Esophagus muscularis mucosa (tissue), 4 donors: ENCODE measurements around the gene MTCL1. TPM values are rescaled to one million over a fixed set of nuclear protein-coding genes. Genes with fewer than 3 reads are reported as not detected.

Source experiments
- DNase-seq: peaks from one replicate; pipeline ENCODE4 v3.0.0-alpha.2; 2017; ENCODE audit errors: extremely low spot score
- H3K27ac ChIP-seq, 4 donors: fragments of 200-600 bp; sonication (generic); replicated peaks in 1 of 4; 1 replicate in 3 of 4; 2 replicates in 1 of 4; pipeline ENCODE4 v1.5.1; 2016 to 2019; ENCODE audit warnings: mild to moderate bottlenecking in 1 of 4
- H3K27me3 ChIP-seq, 4 donors: fragments of 200-600 bp; sonication (generic); one replicate each; pipeline versions ENCODE4 v1.5.1 to v1.6.0; 2016 to 2019
- H3K36me3 ChIP-seq, 4 donors: fragments of 200-600 bp; sonication (generic); one replicate each; pipeline ENCODE4 v1.5.1; 2016 to 2019
- H3K4me1 ChIP-seq, 4 donors: fragments of 200-600 bp; sonication (generic); one replicate each; pipeline ENCODE4 v1.5.1; 2016 to 2019
- H3K4me3 ChIP-seq, 4 donors: fragments of 200-600 bp; sonication (generic); 1 replicate in 2 of 4; 2 replicates in 2 of 4; pipeline ENCODE4 v1.5.1; 2016 to 2019; ENCODE audit warnings: mild to moderate bottlenecking in 4 of 4, moderate library complexity in 1 of 4
- H3K9me3 ChIP-seq, 4 donors: fragments of 200-600 bp; sonication (generic); 1 replicate in 3 of 4; 2 replicates in 1 of 4; pipeline ENCODE4 v1.5.1; 2016 to 2019
- CTCF ChIP-seq, 3 experiments: fragments of 200-600 bp in 2 of 3; fragments of 450-650 bp in 1 of 3; sonication (generic) in 2 of 3; IDR thresholded peaks; one replicate each; pipeline ENCODE4 v1.5.1; 2017 to 2019; ENCODE audit warnings: antibody characterized with exemption in 3 of 3, mild to moderate bottlenecking in 2 of 3, moderate library complexity in 1 of 3
- EP300 ChIP-seq: sonication (generic); formaldehyde crosslinking; IDR thresholded peaks from one replicate; pipeline ENCODE4 v1.6.1; 2017; ENCODE audit warnings: antibody characterized with exemption
- POLR2A ChIP-seq: fragments of 450-650 bp; IDR thresholded peaks from one replicate; pipeline ENCODE4 v1.6.1; 2017; ENCODE audit warnings: antibody characterized with exemption, moderate library complexity, mild to moderate bottlenecking, low read depth
- POLR2AphosphoS5 ChIP-seq, 2 donors: sonication (generic); formaldehyde crosslinking; IDR thresholded peaks; one replicate each; pipeline ENCODE4 v1.6.1; 2017; ENCODE audit warnings: antibody characterized with exemption in 2 of 2
- WGBS: methylation state at CpG from one replicate; pipeline ENCODE4 v1.1.5; 2018; 5-methylcytosine and 5-hydroxymethylcytosine counted together
- intact Hi-C: fragments of 100-400 bp; cut with DNase I; formaldehyde crosslinking; loops from one replicate; pipeline ENCODE4 v1.15.1; 2023
- total RNA-seq, 4 donors: library from RNA; depleted of rRNA; stranded (reverse); fragments of >200 nt; gene quantifications; one replicate each; pipeline versions ENCODE4 v1.1.0 to v1.2.1, GENCODE V29; 2016

Gene MTCL1
- total RNA-seq, 4 donors from 2014 or later = 32.3 to 48.0 (median 38.6) TPM

- H3K9me3 ChIP-seq = no peaks in the 10 kb centered on the region
- H3K27ac ChIP-seq = no peak overlapping the region
- H3K36me3 ChIP-seq = no peaks in the 10 kb centered on the region
- no peak for DNase-seq
- intact Hi-C loops = no loop called here
- no peak overlapping the region for H3K4me3 ChIP-seq
- no peak for TF ChIP-seq POLR2A
- no peak for TF ChIP-seq CTCF (IDR thresholded peaks at IDR 0.05)
- TF ChIP-seq EP300 = no peak
- TF ChIP-seq POLR2AphosphoS5 (IDR thresholded peaks at IDR 0.05) = no peak
- H3K27me3 ChIP-seq = no peaks in the 10 kb centered on the region
- 74% methylated on average over 3 of the region's 3 CpGs for WGBS
- H3K4me1 ChIP-seq = peaks cover 0 to 16% (median 14%) of the 10 kb centered on the region in 4 donors
Measured at GRCh38 chr18:8848541-8848940, 143.2 kb downstream of the MTCL1 start.

- Histone ChIP-seq H3K27me3 (no peaks in the 10 kb centered on the region), H3K4me1 (peaks cover 0 to 16% (median 14%) of the 10 kb centered on the region in 4 donors), H3K36me3 (no peaks in the 10 kb centered on the region), H3K9me3 (no peaks in the 10 kb centered on the region), H3K27ac (no peak overlapping the region), H3K4me3 (no peak overlapping the region)
- TF ChIP-seq POLR2A (no peak), CTCF (IDR thresholded peaks at IDR 0.05) (no peak), EP300 (no peak), POLR2AphosphoS5 (IDR thresholded peaks at IDR 0.05) (no peak)
- WGBS = 80% methylated on average over 2 of the region's 2 CpGs
- intact Hi-C loops = loop anchor here (10.0 kb wide), 1 partner anchor 135 kb away; no protein-coding TSS in a partner anchor
- no peak for DNase-seq
Measured at GRCh38 chr18:8849696-8850095, 144.3 kb downstream of the MTCL1 start.

- no peak overlapping the region for H3K27ac ChIP-seq
- H3K27me3 ChIP-seq = no peaks in the 10 kb centered on the region
- 71% methylated on average over 2 of the region's 2 CpGs for WGBS
- no peak for TF ChIP-seq CTCF (IDR thresholded peaks at IDR 0.05)
- no peak for TF ChIP-seq POLR2AphosphoS5 (IDR thresholded peaks at IDR 0.05)
- no peak for TF ChIP-seq POLR2A
- no peak for TF ChIP-seq EP300
- H3K9me3 ChIP-seq = no peaks in the 10 kb centered on the region
- intact Hi-C loops = loop anchor here (10.0 kb wide), 1 partner anchor 133 kb away; no protein-coding TSS in a partner anchor
- no peak overlapping the region for H3K4me3 ChIP-seq
- no peaks in the 10 kb centered on the region for H3K36me3 ChIP-seq
- peaks cover 0 to 16% (median 14%) of the 10 kb centered on the region in 4 donors for H3K4me1 ChIP-seq
- DNase-seq = no peak
Measured at GRCh38 chr18:8851659-8852058, 146.3 kb downstream of the MTCL1 start.

DNA sequence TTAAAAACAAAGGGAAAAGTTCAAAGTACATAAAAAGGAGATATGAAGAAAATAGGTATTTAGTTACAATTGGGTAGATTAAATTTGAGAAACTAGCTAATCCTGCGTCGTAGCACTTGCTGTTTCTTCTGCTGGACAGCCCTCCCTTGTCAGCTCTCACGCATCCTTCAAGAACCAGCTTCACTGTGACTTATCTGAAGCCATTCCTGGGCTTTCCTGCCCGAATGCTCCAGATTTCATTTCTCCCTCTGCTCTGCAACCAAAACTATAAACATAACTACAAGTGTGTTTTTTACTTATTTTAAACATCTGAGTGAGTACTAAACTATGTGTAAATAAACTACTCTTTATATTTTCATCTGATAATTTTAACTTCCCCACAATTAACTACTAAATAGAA is 149.2 kb downstream of the MTCL1 start:
- intact Hi-C loops = loop anchor here (10.0 kb wide), 1 partner anchor 130 kb away; no protein-coding TSS in a partner anchor
- no peak for TF ChIP-seq POLR2A
- no peak for TF ChIP-seq POLR2AphosphoS5 (IDR thresholded peaks at IDR 0.05)
- no peak for TF ChIP-seq CTCF (IDR thresholded peaks at IDR 0.05)
- no peak for TF ChIP-seq EP300
- 67% methylated on average over 4 of the region's 4 CpGs for WGBS
- no peaks in the 10 kb centered on the region for H3K27me3 ChIP-seq
- no peak overlapping the region for H3K27ac ChIP-seq
- H3K4me3 ChIP-seq = no peak overlapping the region
- no peak for DNase-seq
- no peaks in the 10 kb centered on the region for H3K4me1 ChIP-seq
- H3K36me3 ChIP-seq = no peaks in the 10 kb centered on the region
- H3K9me3 ChIP-seq = no peaks in the 10 kb centered on the region

DNA sequence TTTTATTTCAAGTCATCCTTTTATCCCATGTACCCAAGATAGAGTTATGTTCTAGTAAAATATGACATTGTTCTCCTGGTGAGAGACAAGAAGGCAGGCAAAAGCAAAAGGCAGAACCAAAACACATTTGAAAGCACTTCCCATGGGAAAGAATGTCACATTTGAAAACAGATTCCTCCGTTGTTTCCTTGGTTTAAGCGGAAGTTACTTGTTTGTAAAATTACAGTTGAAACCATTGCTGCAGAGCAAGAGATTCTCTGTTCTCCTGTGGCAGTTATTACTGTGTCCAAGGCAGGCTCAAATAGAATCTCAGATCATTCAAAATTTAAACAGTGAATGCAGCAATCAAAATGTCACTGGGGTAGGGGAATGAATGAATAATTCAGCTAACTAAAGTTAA is 149.6 kb downstream of the MTCL1 start:
- Histone ChIP-seq H3K27ac (no peak overlapping the region), H3K27me3 (no peaks in the 10 kb centered on the region), H3K4me1 (no peaks in the 10 kb centered on the region), H3K36me3 (no peaks in the 10 kb centered on the region), H3K9me3 (no peaks in the 10 kb centered on the region), H3K4me3 (no peak overlapping the region)
- no peak for DNase-seq
- intact Hi-C loops = loop anchor here (10.0 kb wide), 1 partner anchor 130 kb away; no protein-coding TSS in a partner anchor
- TF ChIP-seq POLR2A (no peak), EP300 (no peak), POLR2AphosphoS5 (IDR thresholded peaks at IDR 0.05) (no peak), CTCF (IDR thresholded peaks at IDR 0.05) (no peak)
- WGBS = 46% methylated on average over 2 of the region's 2 CpGs
